Type B pancreatic cell (in vitro differentiated cells): ENCODE data around the gene CD82. TPM values are rescaled to one million over a fixed set of nuclear protein-coding genes. Genes with fewer than 3 reads are reported as not detected.

Experiments used
- DNase-seq: peaks from one replicate; pipeline ENCODE4 v3.0.0; 2021; ENCODE audit warnings: mixed read lengths; ENCODE audit not compliant: unreplicated experiment; ENCODE audit errors: extremely low spot score
- H3K27ac Mint-ChIP-seq: 2 replicates; pipeline ENCODE4 v1.8.0; 2021; ENCODE audit warnings: mild to moderate bottlenecking, mixed read lengths
- H3K27me3 Mint-ChIP-seq: 2 replicates; pipeline ENCODE4 v1.8.0; 2021; ENCODE audit warnings: mixed read lengths
- H3K36me3 Mint-ChIP-seq: 2 replicates; pipeline ENCODE4 v1.8.0; 2021; ENCODE audit warnings: mixed read lengths
- H3K4me1 Mint-ChIP-seq: one replicate; pipeline ENCODE4 v1.8.0; 2021; ENCODE audit warnings: mixed read lengths; ENCODE audit not compliant: unreplicated experiment
- H3K4me3 Mint-ChIP-seq: 2 replicates; pipeline ENCODE4 v1.8.0; 2021; ENCODE audit warnings: mild to moderate bottlenecking, mixed read lengths
- H3K9me3 Mint-ChIP-seq: 2 replicates; pipeline ENCODE4 v1.8.0; 2021; ENCODE audit warnings: mixed read lengths
- total RNA-seq: library from RNA; stranded (reverse); gene quantifications from 2 replicates; pipeline ENCODE4 v1.2.1, GENCODE V29; 2021; ENCODE audit warnings: low replicate concordance
- TF ChIP-seq, protein P1 (sequence below): fragments of 200-600 bp; sonication (generic); conservative IDR thresholded peaks from 2 replicates; pipeline ENCODE4 v1.5.0; 2021; ENCODE audit warnings: antibody characterized with exemption, mild to moderate bottlenecking

Gene CD82
- total RNA-seq, 1 donor from 2014 or later, result 82.1 TPM

DNA sequence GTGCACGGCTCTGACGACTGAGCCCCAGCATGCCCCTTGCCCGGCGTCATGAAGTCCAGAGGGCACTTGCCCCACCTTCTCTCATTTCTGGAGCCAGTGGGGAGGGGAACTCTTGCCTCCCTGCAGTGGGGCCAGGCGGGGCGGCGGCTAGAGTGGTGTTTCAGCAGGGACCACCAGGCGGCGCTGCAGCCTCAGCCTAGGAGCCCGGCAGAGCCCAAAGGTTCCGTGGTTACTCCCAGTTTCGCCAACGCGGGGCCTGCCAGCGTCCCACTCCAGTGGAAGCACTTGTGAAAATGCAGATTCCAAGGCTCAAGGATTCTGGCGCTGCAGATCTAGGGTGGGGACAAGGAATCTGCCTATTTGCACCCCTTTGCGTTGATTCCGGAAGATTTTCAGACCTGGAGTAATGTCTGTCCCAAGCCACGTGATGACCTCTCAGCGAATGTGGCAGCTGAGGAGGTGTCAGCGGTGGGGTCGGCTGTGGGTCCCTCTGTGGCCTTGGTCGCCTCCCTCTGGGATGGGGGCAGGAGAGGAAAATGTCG is 55.7 kb downstream of the CD82 start:
- Mint-ChIP-seq H3K4me1 (peaks cover 26% of the 10 kb centered on the region), H3K9me3 (peaks cover 2% of the 10 kb centered on the region), H3K36me3 (no peaks in the 10 kb centered on the region), H3K27ac (no peak overlapping the region), H3K4me3 (peak overlapping the region; percentile 75), H3K27me3 (no peaks in the 10 kb centered on the region)
- peak; percentile 89 for DNase-seq
- TF ChIP-seq, protein P1, sequence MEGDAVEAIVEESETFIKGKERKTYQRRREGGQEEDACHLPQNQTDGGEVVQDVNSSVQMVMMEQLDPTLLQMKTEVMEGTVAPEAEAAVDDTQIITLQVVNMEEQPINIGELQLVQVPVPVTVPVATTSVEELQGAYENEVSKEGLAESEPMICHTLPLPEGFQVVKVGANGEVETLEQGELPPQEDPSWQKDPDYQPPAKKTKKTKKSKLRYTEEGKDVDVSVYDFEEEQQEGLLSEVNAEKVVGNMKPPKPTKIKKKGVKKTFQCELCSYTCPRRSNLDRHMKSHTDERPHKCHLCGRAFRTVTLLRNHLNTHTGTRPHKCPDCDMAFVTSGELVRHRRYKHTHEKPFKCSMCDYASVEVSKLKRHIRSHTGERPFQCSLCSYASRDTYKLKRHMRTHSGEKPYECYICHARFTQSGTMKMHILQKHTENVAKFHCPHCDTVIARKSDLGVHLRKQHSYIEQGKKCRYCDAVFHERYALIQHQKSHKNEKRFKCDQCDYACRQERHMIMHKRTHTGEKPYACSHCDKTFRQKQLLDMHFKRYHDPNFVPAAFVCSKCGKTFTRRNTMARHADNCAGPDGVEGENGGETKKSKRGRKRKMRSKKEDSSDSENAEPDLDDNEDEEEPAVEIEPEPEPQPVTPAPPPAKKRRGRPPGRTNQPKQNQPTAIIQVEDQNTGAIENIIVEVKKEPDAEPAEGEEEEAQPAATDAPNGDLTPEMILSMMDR, result peak; percentile 100

DNA sequence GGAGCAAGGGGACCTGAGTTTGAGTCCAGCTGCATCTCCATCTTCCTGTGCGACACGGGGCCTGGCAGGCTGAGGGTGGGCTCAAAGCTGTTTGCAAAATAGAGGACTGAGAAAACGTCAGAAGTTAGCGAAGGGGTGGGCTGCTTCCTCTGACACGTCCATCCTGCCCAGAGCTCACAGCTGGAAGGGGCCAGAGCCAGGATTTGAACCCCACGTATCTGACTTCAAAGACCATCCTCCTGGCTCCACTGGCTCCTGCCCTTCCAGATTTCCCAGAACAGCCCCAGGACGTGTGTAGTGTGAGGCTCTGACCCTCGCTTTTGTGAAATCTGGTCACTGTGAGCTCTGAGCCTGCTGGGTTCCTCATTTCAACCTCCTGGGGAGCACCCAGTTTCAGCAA is 56.3 kb downstream of the CD82 start:
- no peaks in the 10 kb centered on the region for H3K27me3 Mint-ChIP-seq
- peaks cover 8% of the 10 kb centered on the region for H3K9me3 Mint-ChIP-seq
- no peak overlapping the region for H3K4me3 Mint-ChIP-seq
- TF ChIP-seq, protein P1, result no peak
- no peak overlapping the region for H3K27ac Mint-ChIP-seq
- no peak for DNase-seq
- peaks cover 31% of the 10 kb centered on the region for H3K4me1 Mint-ChIP-seq
- H3K36me3 Mint-ChIP-seq, result no peaks in the 10 kb centered on the region

DNA sequence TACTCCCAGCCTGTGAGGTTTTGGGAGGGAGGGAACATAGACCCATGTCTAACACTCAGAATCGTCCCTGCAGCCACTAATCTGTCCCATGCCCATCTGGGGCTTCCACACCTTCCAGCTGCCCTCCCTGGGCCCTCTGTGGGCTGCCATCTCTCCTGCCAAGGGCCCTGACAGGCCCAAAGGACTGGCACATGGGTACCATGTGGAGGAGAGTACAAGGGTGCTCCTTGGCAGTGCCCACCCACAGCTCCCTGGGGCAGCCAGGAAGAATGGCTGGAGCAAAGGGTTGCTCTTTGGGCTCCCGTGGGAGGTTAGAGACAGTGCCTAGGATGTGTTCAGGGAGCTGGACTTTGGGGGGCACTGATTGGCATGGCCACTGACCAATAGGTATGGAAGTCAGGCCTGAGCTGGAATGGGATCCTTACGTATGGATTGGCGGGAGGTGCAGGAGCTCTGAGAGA is 56.8 kb downstream of the CD82 start:
- H3K36me3 Mint-ChIP-seq, result no peaks in the 10 kb centered on the region
- TF ChIP-seq, protein P1, result no peak

DNA sequence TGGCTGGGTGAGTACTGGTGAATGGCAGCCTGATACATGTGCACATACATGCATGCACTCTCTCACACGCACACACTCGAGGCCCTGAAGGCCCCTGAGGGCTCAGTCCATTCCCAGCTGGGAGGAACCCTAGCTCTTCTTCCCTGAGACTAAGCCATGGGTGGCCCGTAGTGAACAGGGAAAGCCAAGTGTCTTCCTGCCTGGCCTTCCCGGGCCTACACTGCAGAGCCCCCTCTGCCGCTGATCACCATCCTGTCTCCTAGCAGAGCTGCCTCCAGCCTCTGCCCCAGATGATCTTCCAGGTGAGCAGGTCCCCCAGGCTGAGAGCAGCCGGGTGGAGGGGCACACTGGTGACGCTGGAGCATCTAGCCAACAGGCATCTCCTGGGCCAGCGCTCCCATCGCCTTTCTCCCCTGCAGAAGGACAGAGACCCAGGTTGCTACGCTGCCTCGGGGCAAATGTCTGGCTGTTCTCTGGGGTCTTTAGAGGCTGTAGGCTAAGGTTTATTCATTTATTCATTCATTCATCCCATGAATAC is 57.3 kb downstream of the CD82 start:
- peaks cover 8% of the 10 kb centered on the region for H3K9me3 Mint-ChIP-seq

More for the DNA sequence above, 56.8 kb downstream of the CD82 start:
- DNase-seq, result peak; percentile 61
- Mint-ChIP-seq H3K4me1 (peaks cover 35% of the 10 kb centered on the region), H3K27me3 (no peaks in the 10 kb centered on the region), H3K4me3 (no peak overlapping the region), H3K27ac (no peak overlapping the region), H3K9me3 (peaks cover 8% of the 10 kb centered on the region)

DNA sequence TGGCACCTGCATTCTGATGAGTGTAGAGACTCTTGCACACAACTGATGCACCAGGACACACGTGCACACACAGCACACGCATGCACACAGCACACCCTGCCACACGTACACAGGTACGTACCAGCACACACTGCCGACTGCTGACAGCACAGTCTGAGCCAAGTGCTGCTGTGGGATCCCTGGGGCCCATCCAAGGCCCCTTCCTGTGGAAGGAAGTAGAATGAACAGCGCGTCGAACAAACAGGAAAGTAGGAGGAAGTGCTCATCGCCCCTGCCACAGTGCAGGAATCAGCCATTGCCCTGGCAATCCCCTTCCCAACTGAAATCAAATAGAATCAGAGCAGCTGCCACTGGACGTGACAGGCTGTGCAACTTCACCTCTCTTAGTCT is 57.9 kb downstream of the CD82 start:
- no peak overlapping the region for H3K27ac Mint-ChIP-seq
- peaks cover 38% of the 10 kb centered on the region for H3K4me1 Mint-ChIP-seq
- TF ChIP-seq, protein P1, result no peak
- H3K36me3 Mint-ChIP-seq, result no peaks in the 10 kb centered on the region
- no peak overlapping the region for H3K4me3 Mint-ChIP-seq
- H3K9me3 Mint-ChIP-seq, result peaks cover 8% of the 10 kb centered on the region
- peak; percentile 39 for DNase-seq
- H3K27me3 Mint-ChIP-seq, result no peaks in the 10 kb centered on the region

More for the DNA sequence above, 57.3 kb downstream of the CD82 start:
- Mint-ChIP-seq H3K27me3 (no peaks in the 10 kb centered on the region), H3K4me1 (peaks cover 38% of the 10 kb centered on the region), H3K4me3 (no peak overlapping the region), H3K36me3 (no peaks in the 10 kb centered on the region), H3K27ac (no peak overlapping the region)
- TF ChIP-seq, protein P1, result no peak
- peak; percentile 54 for DNase-seq
